CD4-positive, alpha-beta T cell treated with Interleukin-12 subunit alpha and Interleukin-12 subunit beta, for 1 hour (primary cell): ENCODE measurements around the gene NFKBIE.
A peak's percentile ranks its signal among the peaks of the same experiment; 100 is the strongest.

Experiments
- DNase-seq: peaks from one replicate; pipeline ENCODE4 v3.0.0-alpha.2; 2020

The NFKBIE gene

DNA sequence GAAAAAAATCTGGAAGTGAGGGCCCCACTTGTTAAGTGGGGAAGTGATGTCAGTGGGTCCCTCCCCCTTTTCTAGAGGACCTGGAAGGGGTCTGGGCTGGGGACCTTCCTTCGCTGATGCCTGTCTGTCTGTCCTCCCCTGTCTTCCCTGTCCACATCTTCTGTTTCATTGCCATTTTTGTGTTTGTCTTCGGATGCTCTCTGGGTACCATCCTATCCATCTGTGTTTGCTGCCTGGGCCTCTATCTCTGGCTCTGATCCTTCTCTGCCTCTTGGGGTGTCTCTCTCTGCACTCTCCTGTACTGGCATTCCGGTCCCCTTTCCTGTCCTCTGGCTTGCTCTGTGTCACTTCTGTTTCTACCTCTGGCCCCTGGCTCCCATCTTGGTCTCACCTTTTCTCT lies 7.2 kb upstream of the NFKBIE start:
- DNase-seq = no peak

DNA sequence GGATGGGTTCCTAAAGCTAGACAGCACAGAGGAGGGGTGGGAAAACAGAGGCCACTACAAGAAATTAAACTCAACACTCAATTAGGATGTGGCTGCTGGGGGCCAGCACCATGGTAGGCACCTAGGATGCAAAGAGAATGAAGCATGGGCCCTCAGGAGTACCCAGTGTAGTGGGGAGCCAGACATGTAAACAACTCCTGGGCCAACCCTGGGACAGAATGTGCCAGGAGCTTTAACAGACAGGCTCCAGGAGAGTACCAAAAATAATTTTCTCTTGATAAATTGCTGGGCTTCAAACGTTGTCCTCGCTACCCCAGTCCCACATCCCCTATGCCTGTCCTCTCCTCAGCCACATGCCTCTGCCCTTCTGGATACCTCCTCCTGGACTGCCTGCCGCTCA lies 6.6 kb upstream of the NFKBIE start:
- no peak for DNase-seq

DNA sequence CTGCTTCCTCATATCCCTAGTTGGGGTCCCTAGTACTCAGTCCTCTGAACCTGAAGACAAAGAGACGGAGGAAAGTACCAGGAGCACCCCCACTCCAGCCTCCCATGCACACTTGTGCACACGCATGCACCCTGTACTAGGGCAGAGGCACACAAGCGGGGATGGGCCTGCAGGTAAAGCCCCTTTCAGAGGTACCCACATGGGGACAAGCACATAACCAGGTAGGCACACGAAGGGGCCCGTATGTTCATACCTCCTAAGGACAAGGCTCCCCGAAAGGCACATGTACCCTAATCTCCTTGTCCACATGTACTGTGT lies 6.0 kb upstream of the NFKBIE start:
- no peak for DNase-seq

- no peak for DNase-seq
Measured at GRCh38 chr6:44270526-44271405, 5.4 kb upstream of the NFKBIE start.

DNA sequence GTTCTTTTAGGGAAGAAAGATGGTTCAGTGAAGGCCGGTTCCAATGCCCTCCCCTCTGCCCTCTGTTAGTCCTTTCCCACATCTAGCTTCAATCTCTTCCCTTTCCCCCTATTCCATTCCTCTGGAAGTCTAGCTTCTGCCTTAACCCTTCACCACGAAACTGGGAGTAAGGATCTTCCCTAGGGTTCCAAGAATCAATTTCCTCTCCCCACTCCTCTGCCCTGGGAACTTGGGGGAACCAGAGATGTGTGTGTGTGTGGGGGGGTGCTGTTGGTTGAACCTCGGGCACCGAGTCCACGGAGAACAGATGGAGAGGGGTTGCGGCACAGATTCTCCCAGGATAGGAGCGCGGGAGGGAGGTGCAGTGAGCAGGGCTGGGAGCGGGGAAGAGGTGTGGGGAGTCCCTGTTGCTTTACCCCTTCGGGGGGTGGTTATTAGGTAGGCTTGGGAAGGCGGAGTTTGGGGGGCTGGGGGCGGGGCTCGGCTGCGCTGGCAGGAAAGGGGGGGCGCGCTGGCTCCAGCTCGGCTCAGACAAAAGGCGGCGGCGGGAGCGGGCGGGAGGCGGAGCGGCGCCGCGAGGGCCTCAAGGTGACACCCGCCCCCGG lies 4.7 kb upstream of the NFKBIE start, which contains the start of gene TMEM151B:
TMEM151B (plus strand) TSS at position 530 of the 605 bp plus-strand sequence. CDS start 293 bp downstream, outside the sequence.
- DNase-seq = no peak

DNA sequence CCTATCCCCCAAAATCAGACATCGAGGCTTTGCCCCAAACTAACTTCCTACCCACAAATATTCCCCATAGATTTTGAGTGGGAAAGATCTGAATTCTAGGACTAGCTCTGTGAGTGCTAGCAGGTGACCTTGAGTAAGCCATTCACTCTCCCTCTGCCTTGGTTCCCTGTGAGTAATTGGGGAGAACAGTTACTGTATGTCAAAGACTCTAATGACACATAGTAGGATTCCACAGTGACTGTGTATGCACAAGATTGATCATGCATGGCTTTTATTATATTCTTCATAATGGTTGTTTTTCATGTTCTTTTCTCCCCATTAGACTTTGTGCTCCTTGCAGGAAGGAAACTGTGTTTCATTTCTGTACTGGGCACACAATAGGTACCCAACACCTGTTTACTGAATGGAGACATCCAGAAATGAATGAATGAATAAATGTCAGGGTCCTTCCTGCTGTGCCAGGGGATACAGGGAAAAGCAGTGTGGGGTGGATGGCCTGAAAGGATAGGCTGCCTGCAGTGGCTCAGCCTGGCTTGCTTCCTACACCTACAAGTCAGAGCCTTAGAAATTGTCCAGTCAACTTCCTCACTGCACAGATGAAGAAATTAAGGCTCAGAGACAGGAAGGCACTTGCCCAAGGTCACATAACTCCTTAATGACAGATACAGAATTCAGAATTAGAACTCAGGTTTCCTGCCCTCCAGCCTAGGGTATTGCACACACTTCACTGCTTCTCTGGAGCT lies 4.0 kb upstream of the NFKBIE start:
- DNase-seq = no peak

DNA sequence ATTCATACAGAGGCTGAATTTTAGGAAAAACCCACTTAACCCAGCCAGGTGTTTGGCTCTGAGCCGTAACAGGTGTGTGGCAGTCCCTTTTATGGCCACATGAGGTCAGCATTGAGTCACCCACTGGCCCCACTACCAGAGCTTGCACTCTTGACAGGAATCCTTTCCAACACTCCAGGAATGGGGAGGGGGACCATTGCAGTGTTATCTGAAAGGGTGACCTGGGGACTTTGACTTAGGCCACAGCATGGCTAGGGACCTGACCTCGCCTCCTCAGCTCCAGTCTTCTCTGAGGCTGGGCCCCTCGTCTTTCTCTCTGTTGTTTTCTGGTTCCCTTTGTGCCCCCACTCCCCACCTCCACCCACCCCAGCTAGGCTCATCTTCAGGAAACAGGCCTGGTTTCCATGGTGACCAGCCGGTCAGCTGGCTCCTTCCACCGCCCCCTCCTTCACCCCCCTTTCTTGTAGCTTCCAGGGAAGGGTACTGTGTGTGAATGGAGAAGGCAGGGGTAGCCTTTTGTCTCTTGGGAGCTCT lies 2.8 kb upstream of the NFKBIE start:
- peak; percentile 77 for DNase-seq

DNA sequence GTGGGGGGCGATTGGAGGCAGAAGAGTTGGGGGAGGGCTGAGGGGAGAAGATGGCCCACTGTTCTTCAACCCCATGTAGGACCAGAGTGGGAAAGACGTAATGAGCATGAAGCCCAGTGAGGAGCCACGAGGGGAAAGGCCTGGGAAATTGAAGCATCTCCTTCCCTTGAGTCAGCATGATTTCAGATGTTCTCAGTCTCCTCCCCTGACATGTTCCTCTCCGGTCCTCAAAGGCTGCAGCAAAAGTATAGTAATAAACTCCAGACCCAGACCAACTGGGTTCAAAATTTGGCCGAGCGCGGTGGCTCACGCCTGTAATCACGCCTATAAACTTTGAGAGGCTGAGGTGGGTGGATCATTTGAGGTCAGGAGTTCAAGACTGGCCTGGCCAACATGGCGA lies 1.9 kb upstream of the NFKBIE start:
- DNase-seq = no peak

DNA sequence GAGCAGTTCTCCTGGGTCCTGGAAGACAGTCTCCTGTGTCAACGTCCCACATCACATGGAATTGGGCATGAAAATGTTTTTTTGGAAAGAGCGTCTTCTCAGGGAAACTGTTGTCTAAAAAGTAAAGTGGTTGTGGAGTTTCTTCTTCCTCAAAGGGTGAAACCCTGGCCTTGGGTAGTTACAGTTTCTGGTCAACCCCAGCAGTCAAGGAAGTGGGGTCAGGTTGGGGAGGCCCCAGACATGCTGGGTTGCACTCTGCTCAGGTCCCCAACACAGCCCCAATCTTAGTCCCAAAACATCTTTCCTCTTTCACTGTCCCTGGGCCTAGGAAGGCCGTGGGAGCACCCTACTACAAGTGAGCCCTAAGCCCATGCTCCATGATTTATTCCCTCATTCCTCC lies 996 bp upstream of the NFKBIE start:
- DNase-seq = no peak

DNA sequence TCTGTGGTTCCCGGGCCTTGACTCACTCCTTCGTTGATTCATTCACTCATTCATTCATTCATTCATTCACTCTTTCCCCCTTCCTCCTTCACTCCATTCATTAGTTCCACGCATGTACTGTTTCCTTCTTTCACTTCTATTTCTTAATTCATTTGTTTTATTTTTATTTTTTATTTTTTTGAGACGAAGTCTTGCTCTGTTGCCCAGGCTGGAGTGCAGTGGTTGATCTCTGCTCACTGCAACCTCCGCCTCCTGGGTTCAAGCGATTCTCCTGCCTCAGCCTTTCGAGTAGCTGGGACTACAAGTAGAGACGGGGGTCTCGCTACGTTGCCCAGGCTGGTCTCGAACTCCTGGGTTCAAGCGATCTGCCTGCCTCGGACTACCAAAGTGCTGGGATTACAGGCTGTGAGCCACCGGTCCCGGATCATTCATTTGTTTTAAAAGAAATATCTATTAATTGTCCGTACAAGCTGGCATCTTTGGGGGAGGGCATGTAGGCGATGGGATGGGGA lies 427 bp upstream of the NFKBIE start:
- DNase-seq = no peak

DNA sequence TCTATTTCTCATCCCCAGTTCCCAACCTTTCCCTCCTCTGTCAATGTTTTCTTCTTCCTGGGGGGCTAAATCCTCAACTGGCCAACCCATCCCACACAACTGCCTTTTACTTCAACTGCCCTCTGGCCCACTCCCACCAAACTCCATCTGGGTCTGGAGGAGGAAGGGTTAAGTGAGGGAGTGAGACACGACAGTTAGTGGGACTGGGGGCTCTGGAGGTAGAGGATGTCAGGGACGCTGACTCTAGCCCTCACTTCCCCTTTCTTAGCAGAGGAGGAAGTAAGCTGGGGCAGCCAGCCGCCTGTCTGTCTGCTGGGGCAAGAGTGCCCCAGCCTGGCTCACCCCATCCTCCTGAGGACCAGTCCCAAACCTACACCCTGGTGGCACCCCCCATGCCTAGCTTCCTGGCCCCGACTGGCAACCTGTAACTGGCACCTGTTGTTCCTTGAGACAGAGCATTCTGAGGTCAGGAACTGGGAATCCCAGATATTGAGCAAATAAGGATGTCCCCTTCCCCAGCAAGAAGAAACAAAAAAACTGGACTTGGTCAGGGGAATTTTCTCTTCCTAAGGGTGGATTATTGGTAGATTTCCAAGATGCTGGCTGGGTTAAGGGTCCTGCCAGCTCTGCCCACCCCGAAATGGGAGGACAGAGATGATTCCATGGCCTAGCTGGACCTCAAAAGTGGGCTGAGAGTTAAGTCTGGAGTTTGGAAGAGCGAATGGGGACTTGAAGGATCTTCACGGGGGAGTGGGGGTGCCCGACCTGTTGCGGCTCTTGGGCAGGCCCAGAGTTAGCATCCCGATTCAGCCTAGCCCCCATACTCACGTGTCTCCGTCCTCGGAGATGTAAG lies 971 bp downstream of the NFKBIE start:
- DNase-seq = peak; percentile 62

DNA sequence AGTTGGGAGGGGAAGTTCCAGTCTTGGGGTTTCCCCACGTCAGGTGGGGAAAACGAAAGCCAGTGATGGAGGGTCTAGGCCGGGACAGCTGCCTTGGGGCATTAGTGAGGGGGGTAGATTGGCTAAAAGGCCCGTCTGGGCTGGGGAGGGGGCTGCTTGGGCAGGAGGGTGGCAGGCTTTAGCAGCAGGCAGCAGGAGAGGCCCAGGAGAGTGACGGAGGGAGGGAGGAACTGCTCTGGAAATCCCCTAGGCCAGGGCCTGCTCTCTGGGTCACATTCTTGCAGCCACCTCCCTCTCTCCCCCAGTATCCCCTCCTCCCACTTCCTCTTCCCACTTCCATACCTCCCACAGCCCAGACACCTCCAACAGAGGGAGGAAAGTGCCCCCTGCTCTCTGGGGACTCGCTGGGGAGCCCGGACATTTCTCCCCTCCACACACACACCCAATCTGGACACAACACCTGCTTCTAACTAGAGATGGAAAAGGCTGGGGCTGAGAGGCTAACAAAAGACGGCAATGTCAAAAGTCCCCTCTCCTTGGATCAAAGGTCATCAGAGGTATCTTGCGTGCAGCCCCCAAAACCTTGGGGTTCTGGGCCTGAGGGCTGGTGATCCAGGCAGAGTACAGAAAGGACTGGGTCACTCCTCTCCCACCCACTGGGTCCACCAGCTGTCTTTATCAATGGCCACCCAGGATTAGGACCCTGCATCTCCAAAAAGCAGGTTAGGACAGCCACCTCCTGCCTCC lies 1.8 kb downstream of the NFKBIE start:
- DNase-seq = peak; percentile 76

GRCh38 chr6:44262467-44263353 lies 2.6 kb downstream of the NFKBIE start:
- DNase-seq = no peak

DNA sequence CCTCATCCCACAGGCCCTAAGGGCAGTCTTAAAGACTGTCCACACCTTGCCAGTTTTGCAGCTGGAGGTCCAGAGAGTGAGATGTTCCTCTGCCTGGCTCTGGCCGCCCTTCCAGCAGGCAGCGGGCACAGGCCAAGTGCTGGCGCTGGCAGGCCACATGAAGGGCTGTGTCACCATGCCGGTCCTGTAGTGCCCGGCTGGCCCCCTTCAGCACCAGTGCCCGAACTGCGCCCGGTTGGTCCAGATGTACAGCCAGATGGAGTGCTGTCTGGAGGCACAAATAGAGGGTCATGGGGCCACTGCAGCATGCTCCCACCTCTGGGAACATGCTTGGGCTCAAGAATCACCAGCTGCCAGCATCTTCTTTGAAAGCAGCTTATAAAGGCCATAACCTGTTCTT lies 3.8 kb downstream of the NFKBIE start:
- DNase-seq = no peak

- no peak for DNase-seq
Measured at GRCh38 chr6:44260451-44261297, 4.7 kb downstream of the NFKBIE start.

- no peak for DNase-seq
Measured at GRCh38 chr6:44260011-44260410, 5.3 kb downstream of the NFKBIE start.

GRCh38 chr6:44258921-44259320 lies 6.4 kb downstream of the NFKBIE start:
- no peak for DNase-seq

DNA sequence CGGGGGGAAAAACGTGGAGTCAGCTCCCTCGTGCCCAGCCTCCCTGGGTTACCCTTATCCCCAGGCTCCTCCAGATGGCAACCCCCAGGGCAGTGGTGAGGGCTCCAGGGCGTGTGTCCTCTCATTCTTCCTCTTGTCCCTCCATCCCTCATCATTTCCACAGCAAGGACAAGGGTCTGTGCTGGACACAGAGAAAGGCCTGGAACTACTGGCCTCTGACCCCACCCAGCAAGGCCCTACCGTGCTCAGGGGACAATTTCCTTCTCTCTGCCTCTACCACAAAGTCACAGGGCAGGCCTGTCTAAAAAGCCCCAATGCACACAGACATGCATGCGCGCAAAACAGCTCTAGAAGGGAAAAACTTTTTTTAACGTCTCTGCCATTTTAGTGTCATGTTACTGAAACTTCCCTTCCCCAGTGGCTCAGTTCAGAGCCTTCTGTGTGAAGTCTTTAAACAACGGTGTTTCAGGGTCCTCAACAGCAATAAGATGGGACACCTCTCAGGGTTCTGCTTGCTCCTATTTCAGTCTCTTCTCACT lies 7.0 kb downstream of the NFKBIE start:
- no peak for DNase-seq

- no peak for DNase-seq
Measured at GRCh38 chr6:44257753-44258324, 7.5 kb downstream of the NFKBIE start.
